GM12878 (cell line): Measurements from ENCODE around the gene NEBL.

Experiments
- ATF7 ChIP-seq: fragments of 450-650 bp; IDR thresholded peaks from 2 replicates; pipeline ENCODE4 v1.6.1; 2016; ENCODE audit warnings: low read depth, mild to moderate bottlenecking
- CBFB ChIP-seq: IDR thresholded peaks from 2 replicates; pipeline ENCODE4 v1.6.1; 2016; ENCODE audit warnings: antibody characterized with exemption, low read depth
- CHD2 ChIP-seq: IDR thresholded peaks from 2 replicates; pipeline ENCODE4 v1.6.1; 2011; ENCODE audit warnings: low read depth, low read length, improper control_type of control experiment, borderline replicate concordance
- CREB1 ChIP-seq: IDR thresholded peaks from 2 replicates; pipeline ENCODE4 v1.6.1; 2012; ENCODE audit warnings: low read depth, mild to moderate bottlenecking, inconsistent platforms
- CTCF ChIP-seq, 3 experiments: IDR thresholded peaks in 2 of 3; conservative IDR thresholded peaks in 1 of 3; 2 replicates each; pipeline ENCODE4 v1.5.1; 2011; ENCODE audit warnings: low read depth in 3 of 3, low read length in 3 of 3, mild to moderate bottlenecking in 3 of 3, control low read depth in 2 of 3, moderate library complexity in 2 of 3, inconsistent platforms in 1 of 3, mixed read lengths in 1 of 3; ENCODE audit not compliant: control insufficient read depth in 2 of 3, insufficient read depth in 1 of 3; ENCODE audit errors: extremely low read depth in 1 of 3
- EED ChIP-seq: sonication (generic); IDR thresholded peaks from 2 replicates; pipeline ENCODE4 v1.6.1; 2016; ENCODE audit warnings: antibody characterized with exemption, low read depth
- EP300 ChIP-seq, 2 experiments: fragments of 150-350 bp in 1 of 2; IDR thresholded peaks; 2 replicates each; pipeline ENCODE4 v1.6.1; 2011 to 2012; ENCODE audit warnings: low read depth in 2 of 2, low read length in 2 of 2, borderline replicate concordance in 1 of 2, improper control_type of control experiment in 1 of 2, inconsistent platforms in 1 of 2; ENCODE audit not compliant: control insufficient read depth in 1 of 2
- PKNOX1 ChIP-seq: fragments of 450-650 bp; IDR thresholded peaks from 2 replicates; pipeline ENCODE4 v1.6.1; 2016; ENCODE audit warnings: mild to moderate bottlenecking
- PML ChIP-seq: IDR thresholded peaks from 2 replicates; pipeline ENCODE4 v1.6.1; 2012; ENCODE audit warnings: low read length, inconsistent platforms
- RAD21 ChIP-seq: IDR thresholded peaks from 2 replicates; pipeline ENCODE4 v1.6.1; 2011; ENCODE audit warnings: mild to moderate bottlenecking, low read depth, low read length, moderate library complexity; ENCODE audit not compliant: insufficient read depth
- SIN3A ChIP-seq: IDR thresholded peaks from 2 replicates; pipeline ENCODE4 v1.6.1; 2012; ENCODE audit warnings: low read depth, low read length, improper control_type of control experiment
- STAT3 ChIP-seq: IDR thresholded peaks from 2 replicates; pipeline ENCODE4 v1.6.1; 2011; ENCODE audit warnings: low read depth, low read length, improper control_type of control experiment
- WRNIP1 ChIP-seq: IDR thresholded peaks from 2 replicates; pipeline ENCODE4 v1.6.1; 2011; ENCODE audit warnings: low read depth, low read length, improper control_type of control experiment, borderline replicate concordance
- TF ChIP-seq, protein P1 (sequence below): IDR thresholded peaks from 2 replicates; pipeline ENCODE4 v1.6.1; 2011; ENCODE audit warnings: borderline replicate concordance, low read depth, mild to moderate bottlenecking, moderate library complexity, low read length; ENCODE audit not compliant: insufficient read depth, poor library complexity, severe bottlenecking

GRCh38 chr10:20745556-20746375, 151.3 kb downstream of the NEBL start:
- no peak for TF ChIP-seq CBFB
- no peak for TF ChIP-seq EP300 (IDR thresholded peaks at IDR 0.05; ENCODE audit: borderline replicate concordance in 1 of 2, control insufficient read depth in 1 of 2, low read depth in 2 of 2, low read length in 2 of 2)
- no peak for TF ChIP-seq RAD21
- TF ChIP-seq CHD2 = no peak
- TF ChIP-seq, protein P1, sequence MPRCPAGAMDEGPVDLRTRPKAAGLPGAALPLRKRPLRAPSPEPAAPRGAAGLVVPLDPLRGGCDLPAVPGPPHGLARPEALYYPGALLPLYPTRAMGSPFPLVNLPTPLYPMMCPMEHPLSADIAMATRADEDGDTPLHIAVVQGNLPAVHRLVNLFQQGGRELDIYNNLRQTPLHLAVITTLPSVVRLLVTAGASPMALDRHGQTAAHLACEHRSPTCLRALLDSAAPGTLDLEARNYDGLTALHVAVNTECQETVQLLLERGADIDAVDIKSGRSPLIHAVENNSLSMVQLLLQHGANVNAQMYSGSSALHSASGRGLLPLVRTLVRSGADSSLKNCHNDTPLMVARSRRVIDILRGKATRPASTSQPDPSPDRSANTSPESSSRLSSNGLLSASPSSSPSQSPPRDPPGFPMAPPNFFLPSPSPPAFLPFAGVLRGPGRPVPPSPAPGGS = no peak
- TF ChIP-seq CREB1 = no peak
- TF ChIP-seq PML = no peak
- no peak for TF ChIP-seq EED
- TF ChIP-seq STAT3 = no peak
- TF ChIP-seq WRNIP1 = no peak
- TF ChIP-seq SIN3A = no peak
- TF ChIP-seq ATF7 = no peak
- TF ChIP-seq CTCF (IDR thresholded peaks at IDR 0.05 in 2 of 3, conservative IDR thresholded peaks at IDR 0.05 in 1 of 3; ENCODE audit: control insufficient read depth in 2 of 3, extremely low read depth in 1 of 3, insufficient read depth in 1 of 3, low read depth in 3 of 3, low read length in 3 of 3) = no peak
- TF ChIP-seq PKNOX1 = no peak
